GM18909 (cell line): Measurements from ENCODE around the gene TEP1.
A peak's percentile ranks its signal among the peaks of the same experiment; 100 is the strongest.
"Not testable (repeated sequence)": the region's sequence is repeated elsewhere in the genome, so short reads cannot be mapped to it uniquely, and the experiment has no call there.

Source experiments
- ATAC-seq: cut with Tn5 transposase; IDR thresholded peaks from one replicate; pipeline ENCODE4 v1.9.1; 2021; ENCODE audit warnings: mild to moderate bottlenecking; ENCODE audit not compliant: unreplicated experiment, poor library complexity

TEP1 gene

GRCh38 chr14:20346713-20347112 is 66.6 kb downstream of the TEP1 start:
- no peak for ATAC-seq

- no peak for ATAC-seq
These were observed 67.9 kb downstream of the TEP1 start for GRCh38 chr14:20345366-20345765.

GRCh38 chr14:20343862-20344220 is 69.5 kb downstream of the TEP1 start:
- ATAC-seq: no peak

GRCh38 chr14:20343092-20343861 is 70.0 kb downstream of the TEP1 start, which contains the start of gene PARP2:
Gene PARP2, plus strand, starts transcription at chr14:20343635. Its CDS starts 7 bp downstream, at chr14:20343642.
- ATAC-seq: peak; percentile 93

- ATAC-seq: no peak
These were observed 71.7 kb downstream of the TEP1 start for GRCh38 chr14:20341646-20342045.

- not testable (repeated sequence) for ATAC-seq
These were observed 72.3 kb downstream of the TEP1 start for GRCh38 chr14:20341032-20341431.

GRCh38 chr14:20334017-20334416 is 79.3 kb downstream of the TEP1 start:
- no peak for ATAC-seq

GRCh38 chr14:20333494-20333841 is 79.8 kb downstream of the TEP1 start:
- ATAC-seq: no peak

GRCh38 chr14:20332788-20333493 is 80.4 kb downstream of the TEP1 start, which contains the start of gene CCNB1IP1:
Gene CCNB1IP1, minus strand, starts transcription at chr14:20333279. Its CDS starts 16,756 bp downstream, at chr14:20316523.
- ATAC-seq: peak; percentile 99

- ATAC-seq: no peak
These were observed 80.9 kb downstream of the TEP1 start for GRCh38 chr14:20332431-20332787.

GRCh38 chr14:20331053-20331613 is 82.2 kb downstream of the TEP1 start:
- no peak for ATAC-seq

GRCh38 chr14:20329355-20329754 is 83.9 kb downstream of the TEP1 start:
- ATAC-seq: no peak

- ATAC-seq: no peak
These were observed 84.6 kb downstream of the TEP1 start for GRCh38 chr14:20328705-20329104.

- no peak for ATAC-seq
These were observed 86.1 kb downstream of the TEP1 start for GRCh38 chr14:20327005-20327869.

GRCh38 chr14:20317720-20318119 is 95.6 kb downstream of the TEP1 start:
- ATAC-seq: no peak
